Loucy (cell line): ENCODE data around the gene C10orf67.

Source experiments
- EZH2phosphoT487 ChIP-seq: fragments of 200-600 bp; IDR thresholded peaks from 2 replicates; pipeline ENCODE4 v1.6.1; 2018; ENCODE audit warnings: antibody characterized with exemption, mild to moderate bottlenecking, moderate library complexity, borderline replicate concordance
- TF ChIP-seq, protein P1 (sequence below): fragments of 200-600 bp; sonication (generic); conservative IDR thresholded peaks from 2 replicates; pipeline ENCODE4 v1.5.1; 2014; ENCODE audit warnings: mild to moderate bottlenecking, antibody characterized with exemption, low read length

- TF ChIP-seq, protein P1, sequence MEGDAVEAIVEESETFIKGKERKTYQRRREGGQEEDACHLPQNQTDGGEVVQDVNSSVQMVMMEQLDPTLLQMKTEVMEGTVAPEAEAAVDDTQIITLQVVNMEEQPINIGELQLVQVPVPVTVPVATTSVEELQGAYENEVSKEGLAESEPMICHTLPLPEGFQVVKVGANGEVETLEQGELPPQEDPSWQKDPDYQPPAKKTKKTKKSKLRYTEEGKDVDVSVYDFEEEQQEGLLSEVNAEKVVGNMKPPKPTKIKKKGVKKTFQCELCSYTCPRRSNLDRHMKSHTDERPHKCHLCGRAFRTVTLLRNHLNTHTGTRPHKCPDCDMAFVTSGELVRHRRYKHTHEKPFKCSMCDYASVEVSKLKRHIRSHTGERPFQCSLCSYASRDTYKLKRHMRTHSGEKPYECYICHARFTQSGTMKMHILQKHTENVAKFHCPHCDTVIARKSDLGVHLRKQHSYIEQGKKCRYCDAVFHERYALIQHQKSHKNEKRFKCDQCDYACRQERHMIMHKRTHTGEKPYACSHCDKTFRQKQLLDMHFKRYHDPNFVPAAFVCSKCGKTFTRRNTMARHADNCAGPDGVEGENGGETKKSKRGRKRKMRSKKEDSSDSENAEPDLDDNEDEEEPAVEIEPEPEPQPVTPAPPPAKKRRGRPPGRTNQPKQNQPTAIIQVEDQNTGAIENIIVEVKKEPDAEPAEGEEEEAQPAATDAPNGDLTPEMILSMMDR: no peak
- TF ChIP-seq EZH2phosphoT487: no peak
Measured at GRCh38 chr10:23156447-23157150, 188.0 kb downstream of the C10orf67 start.
